SU-DHL-6 (cell line): ENCODE data around the gene MARS1.

ENCODE experiments used
- CTCF ChIP-seq: fragments of 200-600 bp; sonication (generic); IDR thresholded peaks from one replicate; pipeline ENCODE4 v1.5.1; 2017; ENCODE audit warnings: antibody characterized with exemption, mild to moderate bottlenecking, low read length, moderate library complexity; ENCODE audit not compliant: insufficient read depth, poor library complexity, severe bottlenecking
- EZH2phosphoT487 ChIP-seq: fragments of 200-600 bp; sonication (generic), shearing (Covaris generic); conservative IDR thresholded peaks from 2 replicates; pipeline ENCODE4 v1.6.1; 2018; ENCODE audit warnings: mild to moderate bottlenecking, antibody characterized with exemption, low read length, moderate library complexity, mixed read lengths

- TF ChIP-seq EZH2phosphoT487 = no peak
- no peak for TF ChIP-seq CTCF
Observed at GRCh38 chr12:57528176-57528575, 40.3 kb downstream of the MARS1 start.
